HTERT RPE-1 (cell line): ENCODE measurements around the gene AZU1.

Experiments used
- in situ Hi-C: fragments of 300-500 bp; cut with MboI; formaldehyde crosslinking; loops from 4 replicates; pipeline ENCODE4 v1.14.3; 2020; ENCODE audit warnings: low sequenced_read_pairs

Gene AZU1

GRCh38 chr19:827710-828321 is at the start of gene AZU1:
Gene AZU1, plus strand, starts transcription at chr19:827837. Its CDS starts 10 bp downstream, at chr19:827847.
- in situ Hi-C loops, result no loop called here

- in situ Hi-C loops, result no loop called here
These were observed 48.6 kb upstream of the AZU1 start for GRCh38 chr19:778910-779653.

- in situ Hi-C loops, result no loop called here
These were observed 46.7 kb upstream of the AZU1 start for GRCh38 chr19:780935-781334.

GRCh38 chr19:781800-782184 is 45.8 kb upstream of the AZU1 start:
- in situ Hi-C loops, result no loop called here

- in situ Hi-C loops, result no loop called here
These were observed 45.3 kb upstream of the AZU1 start for GRCh38 chr19:782185-782877.

GRCh38 chr19:782878-783668 is 44.6 kb upstream of the AZU1 start:
- in situ Hi-C loops, result no loop called here

- in situ Hi-C loops, result no loop called here
These were observed 43.1 kb upstream of the AZU1 start for GRCh38 chr19:784541-784940.

GRCh38 chr19:787536-787935 is 40.1 kb upstream of the AZU1 start:
- in situ Hi-C loops, result no loop called here

GRCh38 chr19:788686-788982 is 39.0 kb upstream of the AZU1 start:
- in situ Hi-C loops, result no loop called here

GRCh38 chr19:788983-789700 is 38.5 kb upstream of the AZU1 start:
- in situ Hi-C loops, result no loop called here

- in situ Hi-C loops, result no loop called here
These were observed 38.0 kb upstream of the AZU1 start for GRCh38 chr19:789701-790060.

GRCh38 chr19:791007-791566 is 36.5 kb upstream of the AZU1 start:
- in situ Hi-C loops, result no loop called here

- in situ Hi-C loops, result no loop called here
These were observed 35.9 kb upstream of the AZU1 start for GRCh38 chr19:791567-792305.

- in situ Hi-C loops, result no loop called here
These were observed 35.2 kb upstream of the AZU1 start for GRCh38 chr19:792306-792885.

GRCh38 chr19:793806-794205 is 33.8 kb upstream of the AZU1 start:
- in situ Hi-C loops, result no loop called here

GRCh38 chr19:795073-795611 is 32.5 kb upstream of the AZU1 start:
- in situ Hi-C loops, result no loop called here

- in situ Hi-C loops, result no loop called here
These were observed 31.7 kb upstream of the AZU1 start for GRCh38 chr19:795691-796581.
